SU-DHL-6 (cell line): ENCODE results near the gene AFG3L2.

ENCODE experiments used
- H2AFZ ChIP-seq: fragments of 200-600 bp; sonication (generic); 2 replicates; pipeline ENCODE4 v1.6.1; 2014; ENCODE audit warnings: low read depth, mild to moderate bottlenecking, moderate library complexity, mixed read lengths, antibody characterized with exemption, low read length; ENCODE audit not compliant: severe bottlenecking
- H3F3A ChIP-seq: fragments of 200-600 bp; shearing (Covaris generic); 2 replicates; pipeline ENCODE4 v1.6.0; 2016; ENCODE audit warnings: antibody characterized with exemption, mild to moderate bottlenecking; ENCODE audit not compliant: insufficient read depth
- H3K27ac ChIP-seq: fragments of 200-600 bp; sonication (generic); 2 replicates; pipeline ENCODE4 v1.5.1; 2016; ENCODE audit warnings: low read depth, mild to moderate bottlenecking, low read length, moderate library complexity, mixed read lengths
- H3K27me3 ChIP-seq: fragments of 200-600 bp; sonication (generic), shearing (Covaris generic); 2 replicates; pipeline ENCODE4 v1.6.0; 2014; ENCODE audit warnings: mild to moderate bottlenecking, low read length
- H3K36me3 ChIP-seq: fragments of 200-600 bp; sonication (generic); 2 replicates; pipeline ENCODE4 v1.6.1; 2014; ENCODE audit warnings: mild to moderate bottlenecking, low read length, mixed read lengths
- H3K4me2 ChIP-seq: fragments of 300-600, 200-600 bp; shearing (Covaris generic), sonication (generic); 2 replicates; pipeline ENCODE4 v1.6.0; 2014; ENCODE audit warnings: low read length, low read depth, mild to moderate bottlenecking; ENCODE audit not compliant: poor library complexity, severe bottlenecking
- H3K4me3 ChIP-seq: fragments of 200-600 bp; sonication (generic); 2 replicates; pipeline ENCODE4 v1.5.1; 2014; ENCODE audit warnings: antibody characterized with exemption, low read length, mild to moderate bottlenecking, mixed read lengths; ENCODE audit not compliant: insufficient read depth, poor library complexity, severe bottlenecking
- H3K79me2 ChIP-seq: fragments of 200-600 bp; sonication (generic); 2 replicates; pipeline ENCODE4 v1.6.1; 2014; ENCODE audit warnings: mild to moderate bottlenecking, low read length, moderate library complexity; ENCODE audit not compliant: insufficient read depth
- H3K9ac ChIP-seq: fragments of 200-600 bp; sonication (generic); 2 replicates; pipeline ENCODE4 v1.7.0; 2014; ENCODE audit warnings: mild to moderate bottlenecking, low read length
- H3K9me2 ChIP-seq: fragments of 200-600 bp; sonication (generic); replicated peaks from 2 replicates; pipeline ENCODE4 v1.6.1; 2014; ENCODE audit warnings: low read length; ENCODE audit not compliant: insufficient read depth
- H3K9me3 ChIP-seq: fragments of 200-600 bp; sonication (generic); 2 replicates; pipeline ENCODE4 v1.6.1; 2014; ENCODE audit warnings: low read length, mixed read lengths; ENCODE audit not compliant: insufficient read depth
- H4K20me1 ChIP-seq: fragments of 200-600 bp; sonication (generic); 2 replicates; pipeline ENCODE4 v1.6.1; 2014; ENCODE audit warnings: low read depth, mild to moderate bottlenecking, antibody characterized with exemption, low read length, moderate library complexity, mixed read lengths
- EZH2phosphoT487 ChIP-seq: fragments of 200-600 bp; sonication (generic), shearing (Covaris generic); conservative IDR thresholded peaks from 2 replicates; pipeline ENCODE4 v1.6.1; 2018; ENCODE audit warnings: mild to moderate bottlenecking, antibody characterized with exemption, low read length, moderate library complexity, mixed read lengths
- TF ChIP-seq, protein P1 (sequence below): fragments of 200-600 bp; sonication (generic); IDR thresholded peaks from one replicate; pipeline ENCODE4 v1.5.1; 2017; ENCODE audit warnings: antibody characterized with exemption, mild to moderate bottlenecking, low read length, moderate library complexity; ENCODE audit not compliant: insufficient read depth, poor library complexity, severe bottlenecking

The AFG3L2 gene

DNA sequence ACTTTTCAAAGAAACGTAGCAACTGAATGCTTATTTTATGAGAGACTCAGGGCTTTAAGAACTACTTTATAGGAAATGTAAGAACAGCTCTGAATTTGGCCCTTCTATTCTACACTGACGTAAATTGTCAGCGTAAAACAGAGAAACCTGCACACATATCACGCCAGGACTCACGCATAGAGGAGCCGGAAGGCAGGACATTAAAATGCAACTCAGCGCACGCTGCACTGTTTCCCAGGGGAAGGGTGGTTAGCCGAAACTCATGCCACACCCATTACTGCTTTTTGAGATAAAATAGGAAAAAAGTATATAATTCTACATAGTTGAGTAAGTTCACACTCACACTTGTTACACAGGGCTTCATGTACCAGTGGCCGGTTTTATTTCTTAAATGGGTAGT is 61.5 kb downstream of the AFG3L2 start:
- H3F3A ChIP-seq = no peaks in the 10 kb centered on the region
- no peaks in the 10 kb centered on the region for H3K27me3 ChIP-seq
- H3K36me3 ChIP-seq = no peaks in the 10 kb centered on the region
- H3K9ac ChIP-seq = no peak overlapping the region
- H3K4me3 ChIP-seq = no peak overlapping the region
- H3K79me2 ChIP-seq = no peaks in the 10 kb centered on the region
- H2AFZ ChIP-seq = no peak overlapping the region
- no peaks in the 10 kb centered on the region for H3K9me3 ChIP-seq
- H3K9me2 ChIP-seq = no peaks in the 10 kb centered on the region
- H3K27ac ChIP-seq = no peak overlapping the region
- no peaks in the 10 kb centered on the region for H4K20me1 ChIP-seq
- TF ChIP-seq, protein P1, sequence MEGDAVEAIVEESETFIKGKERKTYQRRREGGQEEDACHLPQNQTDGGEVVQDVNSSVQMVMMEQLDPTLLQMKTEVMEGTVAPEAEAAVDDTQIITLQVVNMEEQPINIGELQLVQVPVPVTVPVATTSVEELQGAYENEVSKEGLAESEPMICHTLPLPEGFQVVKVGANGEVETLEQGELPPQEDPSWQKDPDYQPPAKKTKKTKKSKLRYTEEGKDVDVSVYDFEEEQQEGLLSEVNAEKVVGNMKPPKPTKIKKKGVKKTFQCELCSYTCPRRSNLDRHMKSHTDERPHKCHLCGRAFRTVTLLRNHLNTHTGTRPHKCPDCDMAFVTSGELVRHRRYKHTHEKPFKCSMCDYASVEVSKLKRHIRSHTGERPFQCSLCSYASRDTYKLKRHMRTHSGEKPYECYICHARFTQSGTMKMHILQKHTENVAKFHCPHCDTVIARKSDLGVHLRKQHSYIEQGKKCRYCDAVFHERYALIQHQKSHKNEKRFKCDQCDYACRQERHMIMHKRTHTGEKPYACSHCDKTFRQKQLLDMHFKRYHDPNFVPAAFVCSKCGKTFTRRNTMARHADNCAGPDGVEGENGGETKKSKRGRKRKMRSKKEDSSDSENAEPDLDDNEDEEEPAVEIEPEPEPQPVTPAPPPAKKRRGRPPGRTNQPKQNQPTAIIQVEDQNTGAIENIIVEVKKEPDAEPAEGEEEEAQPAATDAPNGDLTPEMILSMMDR = no peak
- no peak for TF ChIP-seq EZH2phosphoT487
- H3K4me2 ChIP-seq = no peak overlapping the region

DNA sequence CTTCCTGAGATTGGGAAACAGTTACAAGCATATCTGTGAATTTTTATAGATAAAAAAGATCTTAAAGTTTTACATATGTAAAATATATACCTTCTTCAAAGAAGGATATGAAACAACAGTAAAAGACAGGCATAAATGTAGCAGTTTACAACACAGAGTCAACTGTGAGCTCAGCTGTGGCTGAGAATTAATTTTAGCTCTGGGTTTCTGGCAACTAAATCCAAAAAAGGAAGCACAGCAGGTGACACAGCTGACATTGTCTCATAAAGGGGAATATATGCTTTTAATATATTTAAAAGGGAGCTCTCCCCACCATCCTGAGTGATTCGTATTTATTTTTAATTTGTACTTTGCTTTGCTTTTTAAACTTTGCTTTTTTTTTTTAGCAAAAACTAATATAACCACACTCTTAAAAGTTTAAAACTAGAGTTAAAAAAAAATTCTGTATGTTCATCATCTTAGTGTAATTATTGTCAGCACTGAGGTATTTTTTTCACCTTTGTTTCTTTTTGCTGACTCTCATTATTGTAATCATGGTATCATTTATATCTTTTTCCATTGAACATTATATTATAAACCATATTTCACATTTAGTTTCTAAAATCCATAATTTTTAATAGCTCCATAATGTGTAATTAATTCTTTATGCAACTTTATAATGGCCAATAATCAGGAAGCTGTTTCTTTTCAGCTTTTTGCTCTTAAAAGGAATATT is 62.3 kb downstream of the AFG3L2 start:
- Histone ChIP-seq H2AFZ (no peak overlapping the region), H3F3A (no peaks in the 10 kb centered on the region), H4K20me1 (no peaks in the 10 kb centered on the region), H3K4me2 (no peak overlapping the region), H3K4me3 (no peak overlapping the region), H3K36me3 (no peaks in the 10 kb centered on the region), H3K9me3 (no peaks in the 10 kb centered on the region), H3K79me2 (no peaks in the 10 kb centered on the region), H3K9ac (no peak overlapping the region), H3K27ac (no peak overlapping the region), H3K9me2 (no peaks in the 10 kb centered on the region), H3K27me3 (no peaks in the 10 kb centered on the region)
- TF ChIP-seq EZH2phosphoT487 = no peak
- TF ChIP-seq, protein P1 = no peak

DNA sequence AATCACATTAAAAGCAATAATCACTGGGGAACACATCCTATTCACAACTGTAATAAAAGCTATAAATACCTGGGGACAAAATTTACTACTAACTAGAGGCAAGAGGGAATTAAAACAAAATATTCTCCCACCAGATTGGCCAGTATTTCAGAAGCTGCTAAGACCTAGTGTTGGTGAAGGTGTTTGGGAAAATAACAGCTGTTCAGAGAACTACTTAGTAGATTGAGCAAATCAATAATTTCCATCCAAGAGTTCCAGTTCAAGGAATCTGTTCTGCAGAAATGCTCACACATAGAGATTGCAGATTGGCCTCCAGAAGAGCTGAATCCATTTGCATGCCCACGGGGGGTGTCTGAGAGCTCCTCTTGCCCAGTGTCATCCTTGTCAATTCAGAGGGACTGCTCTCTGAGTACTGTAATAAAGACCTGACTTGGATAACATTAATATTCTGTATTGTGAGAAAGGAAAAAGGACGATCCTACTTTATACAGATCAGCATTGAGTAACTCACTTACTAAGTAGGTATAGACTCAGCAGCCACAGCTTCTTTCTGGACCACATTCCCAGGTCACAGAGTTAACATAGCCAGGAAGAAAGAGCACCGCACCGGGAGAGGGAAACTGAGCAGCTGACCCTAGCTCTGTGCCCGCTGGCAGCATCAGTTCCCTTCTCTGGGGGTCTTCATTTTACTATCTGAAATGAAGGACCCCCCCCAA is 63.3 kb downstream of the AFG3L2 start:
- no peaks in the 10 kb centered on the region for H3K36me3 ChIP-seq
- no peak overlapping the region for H3K9ac ChIP-seq
- TF ChIP-seq, protein P1 = no peak
- no peak for TF ChIP-seq EZH2phosphoT487
- no peaks in the 10 kb centered on the region for H3K9me3 ChIP-seq
- no peaks in the 10 kb centered on the region for H3K79me2 ChIP-seq
- H3K4me2 ChIP-seq = no peak overlapping the region
- no peaks in the 10 kb centered on the region for H3K9me2 ChIP-seq
- no peak overlapping the region for H3K27ac ChIP-seq
- H3K27me3 ChIP-seq = no peaks in the 10 kb centered on the region
- H3K4me3 ChIP-seq = no peak overlapping the region
- H4K20me1 ChIP-seq = no peaks in the 10 kb centered on the region
- no peak overlapping the region for H2AFZ ChIP-seq
- H3F3A ChIP-seq = no peaks in the 10 kb centered on the region
